Esophagus squamous epithelium (tissue), 5 donors: ENCODE measurements around the gene GP1BB. TPM values are rescaled to one million over a fixed set of nuclear protein-coding genes. Genes with fewer than 3 reads are reported as not detected.

ENCODE experiments used
- DNase-seq: peaks from one replicate; lab custom pipeline; 2025; lab: John Stamatoyannopoulos, UW
- H3K27ac ChIP-seq, 4 donors: fragments of 200-600 bp; sonication (generic); one replicate each; pipeline ENCODE4 v1.5.1; 2016 to 2019; ENCODE audit warnings: mild to moderate bottlenecking in 1 of 4
- H3K27me3 ChIP-seq, 4 donors: fragments of 200-600 bp; sonication (generic); 1 replicate in 3 of 4; 2 replicates in 1 of 4; pipeline versions ENCODE4 v1.5.1 to v1.6.0; 2017 to 2021; ENCODE audit warnings: antibody characterized with exemption in 1 of 4
- H3K36me3 ChIP-seq, 3 donors: fragments of 200-600 bp; sonication (generic); one replicate each; pipeline ENCODE4 v1.5.1; 2016 to 2019
- H3K4me1 ChIP-seq, 3 donors: fragments of 200-600 bp; sonication (generic); one replicate each; pipeline ENCODE4 v1.5.1; 2017 to 2019
- H3K4me3 ChIP-seq, 4 donors: fragments of 200-600 bp; sonication (generic); 1 replicate in 3 of 4; 2 replicates in 1 of 4; pipeline ENCODE4 v1.5.1; 2016 to 2019; ENCODE audit warnings: mild to moderate bottlenecking in 2 of 4, moderate library complexity in 1 of 4
- H3K9me3 ChIP-seq, 3 donors: fragments of 200-600 bp; sonication (generic); one replicate each; pipeline ENCODE4 v1.5.1; 2016 to 2019
- CTCF ChIP-seq, 6 experiments: fragments of 450-650 bp in 4 of 6; fragments of 200-600 bp in 2 of 6; sonication (generic) in 2 of 6; IDR thresholded peaks; one replicate each; pipeline ENCODE4 v1.5.1; 2016 to 2019; ENCODE audit warnings: antibody characterized with exemption in 6 of 6, mild to moderate bottlenecking in 4 of 6, moderate library complexity in 4 of 6
- POLR2A ChIP-seq, 4 donors: fragments of 450-650 bp; IDR thresholded peaks; one replicate each; pipeline ENCODE4 v1.6.1; 2017; ENCODE audit warnings: antibody characterized with exemption in 4 of 4, mild to moderate bottlenecking in 4 of 4, moderate library complexity in 3 of 4
- WGBS, 2 donors: methylation state at CpG; one replicate each; pipeline ENCODE4 v1.1.5; 2018; 5-methylcytosine and 5-hydroxymethylcytosine counted together
- intact Hi-C: fragments of 100-400 bp; cut with DNase I; formaldehyde crosslinking; loops from one replicate; pipeline ENCODE4 v1.15.0; 2022
- total RNA-seq, 4 donors: library from RNA; depleted of rRNA; stranded (reverse); fragments of >200 nt; gene quantifications; one replicate each; pipeline ENCODE4 v1.1.0, GENCODE V29; 2016
- donor health status: DM: yes; HTN: yes; CAD: no.

Gene GP1BB
- total RNA-seq, 4 donors from 2014 or later: 4.8 to 40.0 (median 9.7) TPM

GRCh38 chr22:19753090-19753842, 29.9 kb downstream of the GP1BB start:
- WGBS, 2 donors: 76 to 90% methylated on average over 2 to 9 of the region's 10 CpGs
- Histone ChIP-seq H3K4me3 (no peak overlapping the region), H3K4me1 (peaks cover 20 to 29% (median 24%) of the 10 kb centered on the region in 3 donors), H3K27me3 (peaks cover 6 to 94% (median 24%) of the 10 kb centered on the region in 4 donors), H3K36me3 (no peaks in the 10 kb centered on the region), H3K27ac (no peak overlapping the region), H3K9me3 (no peaks in the 10 kb centered on the region)
- DNase-seq: no peak
- intact Hi-C loops: no loop called here
- no peak for TF ChIP-seq CTCF (IDR thresholded peaks at IDR 0.05)
- no peak for TF ChIP-seq POLR2A (IDR thresholded peaks at IDR 0.05)

- Histone ChIP-seq H3K27me3 (peaks cover 6 to 100% (median 24%) of the 10 kb centered on the region in 4 donors), H3K36me3 (no peaks in the 10 kb centered on the region), H3K4me1 (peaks cover 20 to 36% (median 27%) of the 10 kb centered on the region in 3 donors), H3K9me3 (no peaks in the 10 kb centered on the region), H3K27ac (no peak overlapping the region), H3K4me3 (no peak overlapping the region)
- WGBS, 2 donors: 45 to 94% methylated on average over 4 to 9 of the region's 14 CpGs
- no peak for TF ChIP-seq CTCF (IDR thresholded peaks at IDR 0.05)
- TF ChIP-seq POLR2A (IDR thresholded peaks at IDR 0.05): no peak
- intact Hi-C loops: no loop called here
- no peak for DNase-seq
These were observed 30.8 kb downstream of the GP1BB start for GRCh38 chr22:19753996-19754700.

- Histone ChIP-seq H3K4me3 (peak overlapping the region in 2 of 4 donors; percentile 13 to 35), H3K27ac (no peak overlapping the region), H3K27me3 (peaks cover 6 to 100% (median 28%) of the 10 kb centered on the region in 4 donors), H3K36me3 (no peaks in the 10 kb centered on the region), H3K4me1 (peaks cover 23 to 41% (median 33%) of the 10 kb centered on the region in 3 donors), H3K9me3 (no peaks in the 10 kb centered on the region)
- no peak for DNase-seq
- no peak for TF ChIP-seq CTCF (IDR thresholded peaks at IDR 0.05)
- TF ChIP-seq POLR2A (IDR thresholded peaks at IDR 0.05): no peak
- WGBS, 2 donors: 50% methylated on average over 2 to 14 of the region's 14 CpGs
- intact Hi-C loops: no loop called here
These were observed 31.4 kb downstream of the GP1BB start for GRCh38 chr22:19754701-19755144.

GRCh38 chr22:19755145-19755710, 31.9 kb downstream of the GP1BB start:
- 0 to 2% methylated on average over 2 to 7 of the region's 59 CpGs for WGBS, 2 donors
- TF ChIP-seq CTCF (IDR thresholded peaks at IDR 0.05) (no peak), POLR2A (IDR thresholded peaks at IDR 0.05) (no peak)
- H3K27me3 ChIP-seq: peaks cover 6 to 100% (median 29%) of the 10 kb centered on the region in 4 donors
- H3K4me1 ChIP-seq: peaks cover 28 to 46% (median 38%) of the 10 kb centered on the region in 3 donors
- no peak overlapping the region for H3K27ac ChIP-seq
- intact Hi-C loops: no loop called here
- H3K9me3 ChIP-seq: no peaks in the 10 kb centered on the region
- no peak for DNase-seq
- no peaks in the 10 kb centered on the region for H3K36me3 ChIP-seq
- H3K4me3 ChIP-seq: peak overlapping the region in 2 of 4 donors; percentile 13 to 35
